ENCODE data around the gene TBCK. TPM values are rescaled to one million over a fixed set of nuclear protein-coding genes. Genes with fewer than 3 reads are reported as not detected.

Gene TBCK
- total and polyA plus RNA-seq, 2 donors (not counting 3 experiments of a cell fraction or from before 2014, with no cell fraction given), result 18.2 to 38.6 TPM

DNA sequence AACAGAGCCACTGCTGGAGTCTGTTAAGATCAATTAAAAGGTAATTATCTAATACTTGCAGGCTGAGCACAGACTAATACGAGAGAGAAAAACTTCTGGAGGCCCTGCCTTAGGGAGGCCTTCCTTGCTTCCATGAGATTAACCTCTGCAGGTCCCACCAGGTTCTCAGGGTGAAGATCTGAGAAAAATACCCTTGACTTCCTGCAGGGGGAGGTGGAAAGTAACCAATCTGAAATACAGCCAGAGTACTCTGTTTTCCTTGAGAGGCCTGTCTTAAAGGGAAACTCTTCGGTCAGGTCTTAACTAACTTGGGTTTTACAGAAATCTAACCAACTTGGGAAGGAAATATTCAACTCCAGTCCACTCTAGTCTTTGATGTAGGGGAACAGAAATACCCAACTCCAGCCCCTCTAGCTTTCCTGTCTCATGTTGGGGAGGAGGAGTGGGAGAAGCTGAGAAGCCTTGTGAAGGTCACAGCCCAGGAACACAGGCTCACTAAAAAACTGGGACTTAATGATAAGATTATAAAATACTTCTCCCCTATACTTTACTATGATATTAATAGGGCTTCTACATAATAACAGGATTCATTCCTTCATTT lies 77.1 kb downstream of the TBCK start:
- Histone ChIP-seq H2AFZ (ENCODE audit: low read depth, low read length) (no peak overlapping the region), H4K20me1 (replicated peaks; ENCODE audit: control insufficient read depth, extremely low read depth, insufficient read depth, low read length) (no peaks in the 10 kb centered on the region), H3K36me3 (ENCODE audit: control insufficient read depth in 2 of 2, extremely low read depth in 1 of 2, insufficient read depth in 2 of 2, low read length in 2 of 2) (no peaks in the 10 kb centered on the region), H3K4me2 (ENCODE audit: insufficient read depth, low read length) (no peak overlapping the region), H3K9ac (replicated peaks; ENCODE audit: extremely low read depth, insufficient read depth, low read length) (no peak overlapping the region), H3K79me2 (ENCODE audit: control insufficient read depth, insufficient read depth, low read length) (no peaks in the 10 kb centered on the region), H3K9me3 (replicated peaks; ENCODE audit: control insufficient read depth, insufficient read depth, low read length) (no peaks in the 10 kb centered on the region), H3K4me1 (ENCODE audit: control insufficient read depth, extremely low read depth, insufficient read depth, low read length) (no peaks in the 10 kb centered on the region), H3K27ac (ENCODE audit: insufficient read depth, low read depth, low read length) (no peak overlapping the region), H3K4me3 (replicated peaks in 1 of 3; ENCODE audit: insufficient read depth in 1 of 3, low read depth in 1 of 3, low read length in 3 of 3) (no peak overlapping the region), H3K27me3 (ENCODE audit: control insufficient read depth in 2 of 2, insufficient read depth in 2 of 2, low read length in 2 of 2) (no peaks in the 10 kb centered on the region), H3K9me1 (replicated peaks; ENCODE audit: control insufficient read depth, extremely low read depth, insufficient read depth, low read length) (no peaks in the 10 kb centered on the region)
- FAIRE-seq, result no peak
- peak; percentile 40 for DNase-seq (ENCODE audit: low read depth, low spot score)
- POLR2A ChIA-PET, result no interaction called here
- TF ChIP-seq GATA2 (IDR thresholded peaks at IDR 0.05; ENCODE audit: insufficient read depth, insufficient read length, low read depth, low read length), result no peak
- TF ChIP-seq, protein P1, sequence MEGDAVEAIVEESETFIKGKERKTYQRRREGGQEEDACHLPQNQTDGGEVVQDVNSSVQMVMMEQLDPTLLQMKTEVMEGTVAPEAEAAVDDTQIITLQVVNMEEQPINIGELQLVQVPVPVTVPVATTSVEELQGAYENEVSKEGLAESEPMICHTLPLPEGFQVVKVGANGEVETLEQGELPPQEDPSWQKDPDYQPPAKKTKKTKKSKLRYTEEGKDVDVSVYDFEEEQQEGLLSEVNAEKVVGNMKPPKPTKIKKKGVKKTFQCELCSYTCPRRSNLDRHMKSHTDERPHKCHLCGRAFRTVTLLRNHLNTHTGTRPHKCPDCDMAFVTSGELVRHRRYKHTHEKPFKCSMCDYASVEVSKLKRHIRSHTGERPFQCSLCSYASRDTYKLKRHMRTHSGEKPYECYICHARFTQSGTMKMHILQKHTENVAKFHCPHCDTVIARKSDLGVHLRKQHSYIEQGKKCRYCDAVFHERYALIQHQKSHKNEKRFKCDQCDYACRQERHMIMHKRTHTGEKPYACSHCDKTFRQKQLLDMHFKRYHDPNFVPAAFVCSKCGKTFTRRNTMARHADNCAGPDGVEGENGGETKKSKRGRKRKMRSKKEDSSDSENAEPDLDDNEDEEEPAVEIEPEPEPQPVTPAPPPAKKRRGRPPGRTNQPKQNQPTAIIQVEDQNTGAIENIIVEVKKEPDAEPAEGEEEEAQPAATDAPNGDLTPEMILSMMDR (IDR thresholded peaks at IDR 0.05; ENCODE audit: extremely low read depth in 1 of 2, insufficient read depth in 1 of 2, low read depth in 1 of 2, low read length in 2 of 2), result peak; percentile 52 to 57
- intact Hi-C loops (cut with micrococcal nuclease), result loop anchor here (1.0 to 10.0 kb wide), 2 partner anchors 570 to 656 kb away; no protein-coding TSS in a partner anchor
- dilution Hi-C loops (cut with MboI; ENCODE audit: extremely low pct_ligation_motif_present, low sequenced_read_pairs), result no loop called here
- CTCF ChIA-PET, result interaction anchor here (0.8 to 2.0 kb wide), 12 partner anchors 8 to 660 kb away, joined by 3 to 6 read pairs (median 3); partner anchors contain the start of gene TBCK
- no TSS peak for BruUV-seq (replicated peaks)

DNA sequence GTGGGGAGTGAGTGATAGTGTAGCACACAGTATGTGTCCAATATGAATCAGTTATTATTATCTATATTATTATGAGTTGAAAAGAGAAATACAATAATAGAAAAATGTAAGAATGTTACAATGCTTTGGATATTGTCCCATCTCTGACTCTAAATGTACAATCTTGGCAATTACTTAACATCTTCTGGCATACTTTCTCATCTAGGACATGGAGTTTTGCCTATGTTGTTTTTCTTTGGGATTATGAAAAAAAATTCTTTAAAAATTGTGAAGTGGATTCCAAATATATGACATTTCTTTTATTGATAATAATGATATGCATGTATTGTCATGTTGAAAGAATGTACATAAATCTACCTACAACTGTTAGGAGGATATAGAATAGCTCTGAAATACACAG lies 84.1 kb downstream of the TBCK start:
- no peak overlapping the region for H3K4me3 ChIP-seq (replicated peaks in 1 of 3; ENCODE audit: insufficient read depth in 1 of 3, low read depth in 1 of 3, low read length in 3 of 3)
- FAIRE-seq (no peak), DNase-seq (ENCODE audit: low read depth, low spot score) (no peak)
- dilution Hi-C loops (cut with MboI; ENCODE audit: extremely low pct_ligation_motif_present, low sequenced_read_pairs), result no loop called here
- BruUV-seq (replicated peaks), result no TSS peak
- no peaks in the 10 kb centered on the region for H3K9me3 ChIP-seq (replicated peaks; ENCODE audit: control insufficient read depth, insufficient read depth, low read length)
- no peak overlapping the region for H3K4me2 ChIP-seq (ENCODE audit: insufficient read depth, low read length)
- H3K79me2 ChIP-seq (ENCODE audit: control insufficient read depth, insufficient read depth, low read length), result no peaks in the 10 kb centered on the region
- no peaks in the 10 kb centered on the region for H3K27me3 ChIP-seq (ENCODE audit: control insufficient read depth in 2 of 2, insufficient read depth in 2 of 2, low read length in 2 of 2)
- no peak overlapping the region for H3K27ac ChIP-seq (ENCODE audit: insufficient read depth, low read depth, low read length)
- H3K4me1 ChIP-seq (ENCODE audit: control insufficient read depth, extremely low read depth, insufficient read depth, low read length), result no peaks in the 10 kb centered on the region
- H3K9me1 ChIP-seq (replicated peaks; ENCODE audit: control insufficient read depth, extremely low read depth, insufficient read depth, low read length), result no peaks in the 10 kb centered on the region
- H3K36me3 ChIP-seq (ENCODE audit: control insufficient read depth in 2 of 2, extremely low read depth in 1 of 2, insufficient read depth in 2 of 2, low read length in 2 of 2), result no peaks in the 10 kb centered on the region
- TF ChIP-seq JUN (IDR thresholded peaks at IDR 0.05; ENCODE audit: borderline replicate concordance, insufficient read depth, insufficient read length, low read depth), result no peak
- no peak for TF ChIP-seq FOS (IDR thresholded peaks at IDR 0.05; ENCODE audit: borderline replicate concordance, insufficient read depth, low read length)
- no peak overlapping the region for H3K9ac ChIP-seq (replicated peaks; ENCODE audit: extremely low read depth, insufficient read depth, low read length)
- intact Hi-C loops (cut with micrococcal nuclease), result loop anchor here (10.0 kb wide), 1 partner anchor 663 kb away; no protein-coding TSS in a partner anchor
- no peaks in the 10 kb centered on the region for H4K20me1 ChIP-seq (replicated peaks; ENCODE audit: control insufficient read depth, extremely low read depth, insufficient read depth, low read length)
- CTCF ChIA-PET, result interaction anchor here (0.7 kb wide), 1 partner anchor 97 kb away, joined by 3 read pairs; no protein-coding TSS in a partner anchor
- POLR2A ChIA-PET, result no interaction called here
- H2AFZ ChIP-seq (ENCODE audit: low read depth, low read length), result no peak overlapping the region
